Fibroblast of the aortic adventitia (primary cell): ENCODE measurements around the gene CDKN1C. TPM values are rescaled to one million over a fixed set of nuclear protein-coding genes. Genes with fewer than 3 reads are reported as not detected.

Experiments used
- DNase-seq: peaks from one replicate; pipeline ENCODE4 v3.0.0-alpha.2; 2010; ENCODE audit warnings: low read depth
- H3K4me3 ChIP-seq: 2 replicates; pipeline ENCODE4 v1.5.1; 2011; ENCODE audit warnings: low read depth, mild to moderate bottlenecking, control low read depth, low read length, moderate library complexity
- CTCF ChIP-seq: IDR thresholded peaks from 2 replicates; pipeline ENCODE4 v1.5.1; 2011; ENCODE audit warnings: mild to moderate bottlenecking, low read length, control low read depth, inconsistent platforms; ENCODE audit not compliant: insufficient read depth
- total RNA-seq: library from RNA; depleted of rRNA; stranded (reverse); fragments of >200 nt; gene quantifications from 2 replicates; pipeline ENCODE4 v1.2.3, GENCODE V29; 2012; ENCODE audit warnings: low replicate concordance

CDKN1C gene
- total RNA-seq, 1 donor, result 4.2 TPM

GRCh38 chr11:2921742-2922493 is 36.3 kb upstream of the CDKN1C start:
- DNase-seq, result no peak
- TF ChIP-seq CTCF, result no peak

GRCh38 chr11:2921261-2921660 is 35.7 kb upstream of the CDKN1C start:
- no peak overlapping the region for H3K4me3 ChIP-seq
- TF ChIP-seq CTCF, result no peak
- DNase-seq, result no peak

More at GRCh38 chr11:2921742-2922493, 36.3 kb upstream of the CDKN1C start:
- H3K4me3 ChIP-seq, result no peak overlapping the region

GRCh38 chr11:2920343-2920742 is 34.8 kb upstream of the CDKN1C start:
- no peak for TF ChIP-seq CTCF
- no peak overlapping the region for H3K4me3 ChIP-seq
- DNase-seq, result no peak

- TF ChIP-seq CTCF, result no peak
- H3K4me3 ChIP-seq, result no peak overlapping the region
- DNase-seq, result no peak
These were observed 34.3 kb upstream of the CDKN1C start for GRCh38 chr11:2919837-2920236.

GRCh38 chr11:2919188-2919587 is 33.6 kb upstream of the CDKN1C start:
- H3K4me3 ChIP-seq, result no peak overlapping the region
- no peak for TF ChIP-seq CTCF
- DNase-seq, result no peak

GRCh38 chr11:2917842-2918490 is 32.4 kb upstream of the CDKN1C start:
- no peak overlapping the region for H3K4me3 ChIP-seq
- no peak for TF ChIP-seq CTCF
- no peak for DNase-seq
